ENCODE data around the gene RGS1. TPM values are rescaled to one million over a fixed set of nuclear protein-coding genes. Genes with fewer than 3 reads are reported as not detected.
A peak's percentile ranks its signal among the peaks of the same experiment; 100 is the strongest.

Gene RGS1
- total RNA-seq, 2 experiments from 2014 or later: 0.79 TPM; not detected in 1

DNA sequence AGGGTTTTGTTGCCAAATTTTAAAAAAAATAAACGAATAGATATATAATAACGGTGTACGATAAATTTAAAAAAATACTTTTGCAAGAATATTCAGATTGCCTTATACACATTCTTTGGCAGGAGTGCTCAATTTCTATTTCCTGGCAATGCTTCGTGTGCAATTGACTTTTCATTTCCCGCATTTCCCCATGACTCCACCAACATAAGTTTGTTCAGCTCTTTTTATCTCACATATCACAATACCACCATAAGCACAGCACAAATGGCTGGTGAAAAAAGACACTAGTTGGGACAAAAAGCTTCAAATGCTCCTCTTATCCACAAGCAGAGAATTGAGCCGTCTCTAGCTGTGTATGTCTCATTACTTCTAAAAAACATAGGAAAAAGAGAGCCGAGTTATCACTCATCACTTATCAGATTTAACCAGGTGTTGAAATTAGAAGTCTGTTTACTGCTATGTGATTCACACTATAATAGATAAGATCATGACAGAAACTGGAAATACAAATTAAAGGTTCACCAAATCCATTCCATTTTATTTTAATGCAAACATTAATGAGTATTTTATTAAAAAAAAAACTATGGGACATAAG lies 28.9 kb upstream of the RGS1 start:
- BruUV-seq (replicated peaks): no TSS peak
- no peak overlapping the region for H3K4me2 ChIP-seq (ENCODE audit: low read length)
- H3K79me2 ChIP-seq (ENCODE audit: insufficient read depth, low read depth, low read length): no peaks in the 10 kb centered on the region
- H3K9me3 ChIP-seq (ENCODE audit: low read length): no peaks in the 10 kb centered on the region
- no peaks in the 10 kb centered on the region for H4K20me1 ChIP-seq (ENCODE audit: insufficient read depth, low read length)
- intact Hi-C loops (cut with micrococcal nuclease; ENCODE audit: unreplicated experiment): no loop called here
- ChIA-PET POLR2A (interaction anchor here (0.6 to 2.5 kb wide), 6 partner anchors 10 to 592 kb away, joined by 3 to 7 read pairs (median 4); no protein-coding TSS in a partner anchor), CTCF (ENCODE audit: unreplicated experiment) (interaction anchor here (0.8 kb wide), 1 partner anchor 28 kb away, joined by 3 read pairs; no protein-coding TSS in a partner anchor)
- H3K36me3 ChIP-seq (ENCODE audit: insufficient read depth, low read length): no peaks in the 10 kb centered on the region
- TF ChIP-seq CTCF (conservative IDR thresholded peaks at IDR 0.05; ENCODE audit: low read length) (peak; percentile 9; the same call in 1 of the 2 replicates), EZH2phosphoT487 (IDR thresholded peaks at IDR 0.05; ENCODE audit: borderline replicate concordance, low read depth, low read length) (no peak)
- H3K27ac ChIP-seq (ENCODE audit: low read depth, low read length, poor library complexity, severe bottlenecking): no peak overlapping the region
- H3K4me1 ChIP-seq (ENCODE audit: insufficient read depth, low read length, poor library complexity, severe bottlenecking): peaks cover 24% of the 10 kb centered on the region
- no peaks in the 10 kb centered on the region for H3K9me2 ChIP-seq (ENCODE audit: insufficient read depth, low read length)
- peak overlapping the region; percentile 96; the same call in 1 of the 2 replicates for H2AFZ ChIP-seq (ENCODE audit: low read length)
- no peak for DNase-seq (ENCODE audit: low spot score)
- H3K4me3 ChIP-seq (ENCODE audit: low read depth, low read length, poor library complexity, severe bottlenecking): no peak overlapping the region

DNA sequence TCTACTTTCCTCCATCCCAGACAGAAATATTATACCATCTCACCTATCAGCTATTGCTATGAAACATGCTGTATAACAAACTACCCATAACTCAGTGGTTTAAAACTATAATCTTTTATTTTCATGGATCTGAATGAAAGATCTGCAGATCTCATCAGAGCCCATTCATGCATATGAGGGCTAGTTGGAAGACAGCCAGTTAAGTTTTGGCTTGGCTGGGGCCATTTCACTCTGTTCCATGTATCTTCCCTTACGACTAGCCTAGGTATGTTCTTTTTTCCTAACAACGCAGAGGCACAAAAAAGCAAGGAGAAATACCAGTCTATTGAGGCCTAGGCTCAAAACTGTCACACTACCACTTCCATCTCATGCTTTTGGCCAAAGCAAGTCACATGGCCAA lies 28.1 kb upstream of the RGS1 start:
- ChIA-PET POLR2A (interaction anchor here (0.7 to 1.3 kb wide), 2 partner anchors 9 to 259 kb away, joined by 3 read pairs; no protein-coding TSS in a partner anchor), CTCF (ENCODE audit: unreplicated experiment) (no interaction called here)
- Histone ChIP-seq H3K4me2 (ENCODE audit: low read length) (no peak overlapping the region), H3K9me2 (ENCODE audit: insufficient read depth, low read length) (no peaks in the 10 kb centered on the region), H2AFZ (ENCODE audit: low read length) (no peak overlapping the region), H3K4me1 (ENCODE audit: insufficient read depth, low read length, poor library complexity, severe bottlenecking) (peaks cover 23% of the 10 kb centered on the region), H3K27ac (ENCODE audit: low read depth, low read length, poor library complexity, severe bottlenecking) (no peak overlapping the region), H3K36me3 (ENCODE audit: insufficient read depth, low read length) (no peaks in the 10 kb centered on the region), H3K4me3 (ENCODE audit: low read depth, low read length, poor library complexity, severe bottlenecking) (no peak overlapping the region), H4K20me1 (ENCODE audit: insufficient read depth, low read length) (no peaks in the 10 kb centered on the region), H3K79me2 (ENCODE audit: insufficient read depth, low read depth, low read length) (no peaks in the 10 kb centered on the region), H3K9me3 (ENCODE audit: low read length) (no peaks in the 10 kb centered on the region)
- intact Hi-C loops (cut with micrococcal nuclease; ENCODE audit: unreplicated experiment): no loop called here
- BruUV-seq (replicated peaks): no TSS peak
- DNase-seq (ENCODE audit: low spot score): no peak
- TF ChIP-seq CTCF (conservative IDR thresholded peaks at IDR 0.05; ENCODE audit: low read length): no peak
- TF ChIP-seq EZH2phosphoT487 (IDR thresholded peaks at IDR 0.05; ENCODE audit: borderline replicate concordance, low read depth, low read length): no peak

DNA sequence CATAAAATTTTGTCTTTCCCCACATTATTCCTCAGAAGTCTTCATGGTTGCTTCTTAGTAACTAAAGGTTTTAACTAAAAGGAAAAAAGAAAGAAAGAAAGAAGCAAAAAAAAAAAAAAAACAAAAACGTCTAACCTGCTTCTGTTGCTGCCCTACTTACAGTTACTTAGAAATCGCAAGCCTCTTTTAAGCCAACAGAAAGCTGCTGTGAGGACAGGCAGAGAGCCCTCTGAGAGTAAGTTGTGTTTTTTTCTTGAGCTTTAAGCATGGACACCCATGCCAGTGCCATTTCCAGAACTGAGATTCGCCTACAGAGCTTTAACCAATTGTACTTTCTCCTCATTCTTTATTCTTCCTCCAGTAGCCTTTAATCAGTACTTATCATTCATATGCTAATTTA lies 25.6 kb upstream of the RGS1 start:
- Histone ChIP-seq H2AFZ (ENCODE audit: low read length) (no peak overlapping the region), H3K4me2 (ENCODE audit: low read length) (no peak overlapping the region), H3K4me3 (ENCODE audit: low read depth, low read length, poor library complexity, severe bottlenecking) (no peak overlapping the region), H3K9me3 (ENCODE audit: low read length) (no peaks in the 10 kb centered on the region), H3K9me2 (ENCODE audit: insufficient read depth, low read length) (no peaks in the 10 kb centered on the region), H3K36me3 (ENCODE audit: insufficient read depth, low read length) (no peaks in the 10 kb centered on the region), H3K4me1 (ENCODE audit: insufficient read depth, low read length, poor library complexity, severe bottlenecking) (peaks cover 19% of the 10 kb centered on the region), H4K20me1 (ENCODE audit: insufficient read depth, low read length) (no peaks in the 10 kb centered on the region), H3K27ac (ENCODE audit: low read depth, low read length, poor library complexity, severe bottlenecking) (no peak overlapping the region), H3K79me2 (ENCODE audit: insufficient read depth, low read depth, low read length) (no peaks in the 10 kb centered on the region)
- POLR2A ChIA-PET: interaction anchor here (0.7 kb wide), 2 partner anchors 77 to 509 kb away, joined by 5 to 6 read pairs; partner anchors contain the start of genes RO60 and UCHL5
- intact Hi-C loops (cut with micrococcal nuclease; ENCODE audit: unreplicated experiment): no loop called here
- CTCF ChIA-PET (ENCODE audit: unreplicated experiment): interaction anchor here (0.5 kb wide), 1 partner anchor 33 kb away, joined by 3 read pairs; no protein-coding TSS in a partner anchor
- TF ChIP-seq CTCF (conservative IDR thresholded peaks at IDR 0.05; ENCODE audit: low read length) (no peak), EZH2phosphoT487 (IDR thresholded peaks at IDR 0.05; ENCODE audit: borderline replicate concordance, low read depth, low read length) (no peak)
- DNase-seq (ENCODE audit: low spot score): no peak
- no TSS peak for BruUV-seq (replicated peaks)

Data from OCI-LY7 (cell line).